Measurements from ENCODE around the gene MBP. TPM values are rescaled to one million over a fixed set of nuclear protein-coding genes. Genes with fewer than 3 reads are reported as not detected.

MBP gene
- polyA plus RNA-seq, 1 experiment: 5.3 TPM

DNA sequence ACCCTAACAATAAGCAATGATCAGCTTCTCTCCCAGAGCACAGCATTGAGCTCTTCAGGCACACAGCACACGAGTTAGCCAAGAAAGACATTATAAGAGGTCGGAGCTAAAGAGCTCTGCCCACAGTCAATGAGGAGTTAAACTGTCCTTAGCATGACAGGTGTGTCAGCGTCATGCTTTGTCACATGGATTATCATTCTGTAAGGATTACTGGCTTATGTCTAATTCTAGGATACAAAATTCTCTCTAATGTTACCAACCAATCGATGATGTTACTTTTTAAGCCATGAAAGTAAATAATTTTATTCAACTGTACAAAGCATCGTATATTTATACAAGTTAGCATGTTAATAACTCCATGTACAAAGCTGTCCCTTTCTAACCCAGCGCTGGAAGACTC is 201.4 kb downstream of the MBP start:
- Histone ChIP-seq H3K27ac (ENCODE audit: low read depth, low read length) (no peak overlapping the region), H3K4me3 (ENCODE audit: low read depth, low read length) (no peak overlapping the region), H3K27me3 (ENCODE audit: control insufficient read depth, insufficient read depth, low read length) (no peaks in the 10 kb centered on the region), H3K9me3 (ENCODE audit: control insufficient read depth, insufficient read depth, low read length) (no peaks in the 10 kb centered on the region)
- TF ChIP-seq, protein P1, sequence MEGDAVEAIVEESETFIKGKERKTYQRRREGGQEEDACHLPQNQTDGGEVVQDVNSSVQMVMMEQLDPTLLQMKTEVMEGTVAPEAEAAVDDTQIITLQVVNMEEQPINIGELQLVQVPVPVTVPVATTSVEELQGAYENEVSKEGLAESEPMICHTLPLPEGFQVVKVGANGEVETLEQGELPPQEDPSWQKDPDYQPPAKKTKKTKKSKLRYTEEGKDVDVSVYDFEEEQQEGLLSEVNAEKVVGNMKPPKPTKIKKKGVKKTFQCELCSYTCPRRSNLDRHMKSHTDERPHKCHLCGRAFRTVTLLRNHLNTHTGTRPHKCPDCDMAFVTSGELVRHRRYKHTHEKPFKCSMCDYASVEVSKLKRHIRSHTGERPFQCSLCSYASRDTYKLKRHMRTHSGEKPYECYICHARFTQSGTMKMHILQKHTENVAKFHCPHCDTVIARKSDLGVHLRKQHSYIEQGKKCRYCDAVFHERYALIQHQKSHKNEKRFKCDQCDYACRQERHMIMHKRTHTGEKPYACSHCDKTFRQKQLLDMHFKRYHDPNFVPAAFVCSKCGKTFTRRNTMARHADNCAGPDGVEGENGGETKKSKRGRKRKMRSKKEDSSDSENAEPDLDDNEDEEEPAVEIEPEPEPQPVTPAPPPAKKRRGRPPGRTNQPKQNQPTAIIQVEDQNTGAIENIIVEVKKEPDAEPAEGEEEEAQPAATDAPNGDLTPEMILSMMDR (IDR thresholded peaks at IDR 0.05; ENCODE audit: low read depth, low read length): no peak
- POLR2A ChIA-PET: no interaction called here
- CTCF ChIA-PET: interaction anchor here (0.6 to 3.0 kb wide), 4 partner anchors 7 to 1368 kb away, joined by 3 to 18 read pairs (median 7); no protein-coding TSS in a partner anchor
- no peak for DNase-seq (ENCODE audit: low read depth, low spot score)

Other genes with a start within 250 kb of the MBP start
- gene GALR1, start 117.1 kb upstream of the MBP start, polyA plus RNA-seq (2011; rRNA removed): not detected in 2 replicates

Data from AG04450 (cell line).